Right renal cortex interstitium (tissue), 3 donors: Measurements from ENCODE around the gene C1QTNF12. TPM values are rescaled to one million over a fixed set of nuclear protein-coding genes. Genes with fewer than 3 reads are reported as not detected.
A peak's percentile ranks its signal among the peaks of the same experiment; 100 is the strongest.

ENCODE experiments used
- DNase-seq, 3 donors: peaks; one replicate each; pipeline ENCODE4 v3.0.0-alpha.2; 2013; ENCODE audit warnings: low read depth in 3 of 3, low spot score in 2 of 3
- polyA plus RNA-seq, 3 donors: library from polyadenylated mRNA; unstranded; fragments of 120-200 nt; gene quantifications; one replicate each; pipeline ENCODE4 v1.2.1, GENCODE V29; 2013; ENCODE audit not compliant: insufficient read length in 3 of 3

The C1QTNF12 gene
- polyA plus RNA-seq, 3 donors: 7.0 to 8.6 (median 7.4) TPM

DNA sequence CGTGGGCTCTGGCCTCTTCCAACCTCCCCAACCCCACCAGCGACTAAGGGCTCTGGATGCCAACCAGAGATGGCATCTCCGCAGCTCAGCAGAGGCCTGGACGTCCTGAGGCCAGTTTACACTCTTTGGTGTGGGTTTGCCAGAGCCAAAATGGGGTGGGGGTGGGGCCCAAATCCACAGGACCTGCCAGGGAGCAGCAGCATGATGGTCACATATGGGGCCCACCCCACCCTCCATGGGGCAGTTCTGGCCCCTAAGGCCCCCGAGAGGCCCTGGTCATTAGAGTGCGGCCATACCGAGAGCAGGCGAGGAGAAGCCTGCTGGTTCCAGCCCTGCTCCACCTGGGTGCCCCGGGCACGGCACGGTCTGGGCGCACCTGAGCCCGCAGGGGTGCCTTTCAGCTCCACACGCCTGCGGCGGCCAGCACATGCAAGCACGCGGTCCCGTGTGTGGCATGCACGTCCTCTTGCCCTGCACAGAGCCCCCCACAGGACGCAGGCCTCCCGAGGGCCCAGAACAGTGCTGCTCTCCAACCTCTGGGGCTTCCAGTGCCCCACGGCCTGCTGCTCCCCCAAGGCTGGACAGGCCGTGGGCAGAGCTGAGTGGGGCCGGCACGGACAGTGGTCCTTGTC lies 4.8 kb downstream of the C1QTNF12 start:
- no peak for DNase-seq

DNA sequence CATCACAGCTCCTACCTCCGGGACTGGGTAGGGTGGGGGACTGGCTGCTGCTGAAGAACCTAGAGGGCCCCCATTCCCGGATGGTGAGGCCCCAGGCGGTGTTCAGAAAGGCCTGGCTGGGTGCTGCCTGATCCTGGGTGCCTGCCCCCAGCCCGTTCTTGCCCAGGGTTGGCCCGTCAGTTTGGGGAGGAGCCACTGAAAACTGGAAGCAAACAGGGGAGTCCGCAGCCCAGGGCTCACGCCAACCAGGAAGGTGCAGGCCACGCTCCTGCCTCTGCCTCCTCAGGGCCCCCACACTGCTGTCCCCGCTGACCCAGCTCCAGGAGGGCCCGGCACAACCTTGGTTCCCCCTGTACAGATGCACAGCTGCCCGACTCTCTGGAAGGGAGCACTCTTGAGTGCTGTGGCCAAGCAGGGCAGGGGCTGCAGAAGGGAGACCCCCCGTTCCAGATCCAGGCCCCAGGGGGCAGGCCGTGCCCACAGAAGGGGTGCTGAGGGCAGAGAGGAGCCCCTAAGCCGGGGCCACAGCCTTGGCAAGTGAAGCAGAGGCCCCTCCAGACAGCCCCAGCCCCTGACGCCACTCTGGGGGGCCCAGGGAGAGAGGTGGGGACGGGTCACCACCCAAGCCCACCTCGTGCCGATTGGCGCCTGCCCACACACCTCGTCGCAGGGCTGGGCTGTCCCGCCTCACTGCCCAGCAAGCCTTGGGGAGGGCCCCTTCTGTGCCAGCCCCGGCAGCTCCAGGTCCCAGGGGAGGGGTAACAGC lies 5.5 kb downstream of the C1QTNF12 start:
- DNase-seq: no peak

DNA sequence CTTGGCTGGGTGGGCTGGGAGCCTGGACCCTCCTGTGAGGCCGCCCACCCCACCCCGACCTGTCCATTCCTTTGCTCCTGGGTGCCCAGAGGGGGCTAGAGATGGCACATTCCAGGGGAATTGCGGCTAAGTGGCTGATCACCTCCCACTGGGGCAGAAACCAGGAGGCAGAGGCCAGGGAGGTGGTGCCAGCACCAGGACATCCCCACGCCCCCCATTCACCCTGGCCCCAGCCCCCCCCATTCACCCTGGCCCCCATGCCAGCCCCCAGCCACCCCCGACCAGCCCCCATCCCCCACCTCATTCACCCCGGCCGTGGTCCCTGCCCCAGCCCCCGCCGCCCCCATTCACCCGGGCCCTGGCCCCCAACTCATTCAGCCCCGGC lies 6.2 kb downstream of the C1QTNF12 start:
- no peak for DNase-seq

DNA sequence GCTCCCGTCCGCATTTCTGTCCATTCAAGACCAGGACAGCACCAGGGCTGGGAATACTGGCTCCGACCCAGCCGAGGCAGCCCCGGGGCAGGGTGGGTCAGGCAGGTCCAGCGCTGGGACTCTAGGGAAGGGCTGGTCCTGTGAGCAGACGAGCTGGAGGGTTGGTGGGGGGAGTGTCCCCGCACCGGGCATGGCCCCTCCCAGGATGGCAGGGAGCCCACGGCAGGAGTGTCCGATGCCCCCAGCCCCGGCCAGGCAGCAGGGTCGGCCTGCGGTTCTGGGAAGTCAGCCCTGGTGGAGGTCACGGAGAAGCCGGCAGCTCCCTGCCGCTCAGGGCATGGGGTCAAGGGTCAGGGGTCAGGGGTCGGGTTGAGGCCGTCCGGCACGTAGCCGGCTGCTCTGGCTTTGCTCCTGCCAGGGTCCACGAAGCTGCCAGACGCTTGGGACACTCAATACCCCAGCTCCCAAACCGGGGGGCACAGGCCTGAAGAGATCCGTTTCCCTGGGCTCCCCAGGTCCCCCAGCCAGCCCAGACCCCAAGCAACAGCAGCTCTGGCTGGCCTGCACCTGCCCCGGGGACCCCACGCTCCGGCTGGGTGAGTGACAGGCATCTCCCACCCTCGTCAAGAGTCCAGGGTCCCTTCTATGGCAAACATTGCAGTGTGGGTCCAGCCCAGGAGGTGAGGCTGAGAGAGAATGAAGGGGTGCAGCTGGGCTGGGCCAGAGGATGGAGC lies 6.7 kb downstream of the C1QTNF12 start:
- DNase-seq: no peak

DNA sequence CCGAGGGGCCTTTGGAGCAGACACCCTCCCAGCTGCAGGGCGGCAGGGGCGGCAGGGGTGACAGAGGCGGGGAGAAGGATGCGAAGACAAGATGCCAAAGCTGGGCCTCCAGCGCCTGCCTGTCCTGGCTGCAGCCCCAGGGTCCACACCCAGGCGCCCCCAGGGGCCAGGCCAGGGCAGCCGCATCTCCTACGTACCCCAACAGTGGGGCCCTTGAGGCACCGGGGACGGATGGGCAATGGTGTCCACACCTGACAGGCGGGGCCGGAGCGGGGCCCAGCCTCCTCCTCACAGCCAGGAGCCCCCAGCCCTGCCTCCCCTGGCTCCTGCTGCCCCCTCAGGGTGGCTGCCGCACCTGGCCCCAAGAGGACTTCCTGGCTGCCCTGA lies 7.3 kb downstream of the C1QTNF12 start:
- DNase-seq: no peak

DNA sequence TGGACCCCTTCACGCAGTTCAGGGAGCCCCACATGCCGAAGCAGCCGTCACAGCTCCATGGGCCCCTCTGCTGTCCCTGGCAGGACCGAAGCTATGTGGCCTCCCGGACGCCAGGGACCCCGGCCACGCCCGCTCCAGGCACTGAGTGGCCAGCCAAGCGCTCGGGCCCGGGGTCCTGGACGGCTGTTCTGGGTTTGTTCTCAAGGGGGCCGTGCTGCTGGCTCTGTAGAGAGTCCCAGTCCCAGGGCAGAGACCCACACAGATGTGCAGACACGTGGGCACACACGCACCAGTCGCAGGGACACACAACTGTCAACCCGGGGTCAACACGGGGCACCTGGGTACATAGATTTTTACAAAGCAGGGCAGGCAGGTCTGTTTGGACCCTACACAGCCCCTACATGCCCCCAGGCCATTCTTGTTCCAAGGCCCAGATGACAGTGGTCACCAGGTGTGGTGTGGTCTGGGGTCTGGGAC lies 7.8 kb downstream of the C1QTNF12 start:
- DNase-seq: no peak

DNA sequence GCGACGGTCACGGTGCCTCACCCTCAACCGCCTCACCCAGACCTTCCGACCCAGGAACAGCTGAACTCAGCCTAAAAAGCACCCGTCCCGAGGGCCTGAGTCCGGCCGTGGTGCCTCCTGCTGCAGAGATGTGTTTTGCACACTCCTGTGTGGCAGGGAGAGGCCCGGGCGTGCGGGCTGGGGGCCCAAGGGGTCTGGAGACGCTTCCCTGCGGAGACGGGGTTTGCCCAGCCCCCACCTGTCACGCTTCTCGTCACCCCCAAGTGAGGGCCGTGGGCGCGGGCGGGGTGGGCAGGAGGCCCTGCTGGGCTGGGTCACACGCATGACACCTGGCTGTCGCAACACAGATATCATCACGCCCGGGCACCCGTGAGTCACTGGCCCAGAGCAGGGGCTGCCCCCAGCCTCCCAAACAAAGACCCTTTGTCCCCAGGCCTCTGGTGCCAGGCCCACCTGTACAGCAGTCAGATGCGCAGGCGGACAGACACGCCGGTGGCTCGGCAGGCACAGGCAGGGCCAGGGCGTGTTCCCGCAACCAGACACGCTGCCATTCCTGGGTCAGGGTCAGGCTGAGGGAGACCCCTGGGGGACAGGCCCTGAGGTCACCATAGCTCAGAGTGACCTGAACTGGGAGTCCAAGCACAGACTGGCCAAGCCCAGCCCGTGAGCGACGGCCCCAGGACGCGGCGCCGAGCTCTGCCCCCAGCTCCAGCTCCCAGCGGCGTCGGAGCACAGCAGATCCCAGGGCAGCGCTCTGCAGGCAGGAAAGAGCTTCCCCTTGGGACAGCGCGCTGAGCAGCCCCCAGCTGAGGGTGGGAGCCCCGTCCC lies 8.4 kb downstream of the C1QTNF12 start:
- no peak for DNase-seq

DNA sequence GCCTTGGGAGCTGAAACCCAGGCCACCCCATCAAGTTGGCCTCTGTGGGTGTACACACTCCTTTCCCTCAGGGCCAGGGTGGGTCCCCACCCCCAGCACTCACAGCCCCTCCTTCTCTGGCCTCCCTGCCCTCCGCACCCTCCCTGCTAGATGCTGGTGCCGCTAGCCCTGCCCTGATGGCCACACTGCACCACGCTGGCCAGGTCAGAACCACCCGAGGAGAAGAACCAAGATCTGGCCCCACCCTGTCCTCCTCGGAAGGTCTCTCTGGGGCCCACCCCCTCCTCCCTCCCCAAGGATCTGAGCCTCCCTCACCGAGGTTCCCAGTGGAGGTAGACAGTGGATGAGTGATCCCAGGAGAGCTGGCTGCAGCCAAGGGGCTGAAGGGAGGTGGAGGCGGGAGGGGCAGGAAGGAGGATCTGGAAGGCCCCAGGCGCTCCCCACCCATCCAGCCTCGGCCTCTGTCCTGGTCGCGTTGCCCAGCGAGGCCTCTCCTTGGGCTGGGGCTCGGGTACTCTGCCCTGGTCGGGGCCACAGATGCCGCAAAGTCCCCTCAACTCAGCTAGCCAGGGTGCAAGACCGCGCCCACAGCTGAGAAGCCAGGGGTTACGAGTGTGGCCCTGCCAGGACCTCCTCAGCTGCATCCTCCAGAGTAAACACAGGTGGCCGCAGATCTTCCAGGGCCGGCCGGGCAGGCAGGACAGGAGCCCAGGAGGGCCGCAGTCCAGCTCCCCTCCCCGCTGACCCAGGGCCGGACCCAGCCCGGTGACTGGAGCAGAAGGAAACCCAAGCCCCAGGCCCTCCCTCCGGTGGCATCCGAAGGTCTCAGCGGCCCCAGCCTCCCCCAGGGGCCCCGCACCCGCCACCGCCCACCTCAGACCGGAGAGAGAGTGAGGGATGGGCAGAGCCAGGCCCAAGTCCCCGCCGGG lies 9.3 kb downstream of the C1QTNF12 start:
- DNase-seq: no peak

DNA sequence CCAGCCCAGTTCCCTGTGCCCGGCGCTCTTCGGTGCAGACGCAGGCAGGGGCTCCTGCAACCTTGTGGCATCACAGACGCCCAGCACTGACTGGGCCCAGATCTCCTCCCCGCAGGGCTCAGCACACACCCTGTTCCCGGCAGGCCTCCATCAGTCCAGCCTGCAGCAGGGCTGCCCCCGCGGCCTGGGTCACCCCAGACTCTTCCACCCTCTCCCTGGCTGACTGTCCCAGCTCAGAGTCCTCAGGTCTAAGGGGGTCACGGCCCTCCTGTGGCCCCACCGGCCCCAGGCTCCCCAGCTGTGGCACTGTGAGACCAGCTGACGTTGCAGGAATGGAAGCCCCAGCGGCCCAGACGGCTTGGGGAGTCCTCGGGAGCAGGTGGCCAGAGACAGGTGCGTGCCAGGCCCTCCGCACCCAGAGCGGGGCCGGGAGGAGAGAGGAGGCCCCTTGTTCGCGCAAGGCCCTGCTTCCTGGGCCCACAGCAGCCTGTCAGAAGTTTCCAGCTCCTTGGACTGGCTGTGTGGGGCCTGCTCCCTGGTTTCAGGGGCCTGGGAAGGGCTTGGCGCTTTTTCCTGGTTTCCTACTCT lies 10.3 kb downstream of the C1QTNF12 start:
- DNase-seq: no peak

DNA sequence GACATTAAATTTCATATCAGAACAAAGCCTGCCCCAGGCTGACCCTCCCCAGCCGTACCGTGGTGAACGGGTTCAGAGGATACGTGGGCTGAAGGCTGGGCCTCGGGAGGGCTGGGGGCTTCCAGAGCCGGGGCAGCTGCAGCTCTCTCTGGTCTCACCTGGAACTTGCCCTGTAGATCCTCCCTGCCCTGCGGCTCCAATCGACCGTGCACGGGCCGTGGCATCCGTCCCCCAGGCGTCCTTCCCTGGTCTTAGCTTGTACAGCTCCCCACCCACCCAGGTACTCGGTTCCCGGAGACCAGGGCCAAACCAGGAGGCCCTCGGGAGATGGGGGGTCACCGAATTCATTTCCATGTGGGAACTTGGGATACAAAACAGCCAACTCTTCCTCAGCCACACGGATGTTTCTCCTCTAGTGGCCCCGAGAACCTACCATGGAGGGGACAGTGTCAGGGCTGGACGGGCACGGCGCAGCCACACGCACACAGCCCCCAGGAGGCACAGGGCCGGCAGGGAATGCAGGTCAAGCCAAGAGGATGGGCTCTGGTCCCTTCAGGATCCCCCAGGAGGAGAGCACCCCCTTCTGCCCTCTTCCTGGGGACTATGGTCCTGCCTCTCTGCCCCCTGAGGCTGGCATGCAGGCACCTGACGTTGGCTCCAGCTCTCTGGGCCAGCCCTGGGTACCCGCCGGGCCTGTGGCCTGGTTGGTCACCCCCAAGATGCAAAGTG lies 11.3 kb downstream of the C1QTNF12 start:
- no peak for DNase-seq

DNA sequence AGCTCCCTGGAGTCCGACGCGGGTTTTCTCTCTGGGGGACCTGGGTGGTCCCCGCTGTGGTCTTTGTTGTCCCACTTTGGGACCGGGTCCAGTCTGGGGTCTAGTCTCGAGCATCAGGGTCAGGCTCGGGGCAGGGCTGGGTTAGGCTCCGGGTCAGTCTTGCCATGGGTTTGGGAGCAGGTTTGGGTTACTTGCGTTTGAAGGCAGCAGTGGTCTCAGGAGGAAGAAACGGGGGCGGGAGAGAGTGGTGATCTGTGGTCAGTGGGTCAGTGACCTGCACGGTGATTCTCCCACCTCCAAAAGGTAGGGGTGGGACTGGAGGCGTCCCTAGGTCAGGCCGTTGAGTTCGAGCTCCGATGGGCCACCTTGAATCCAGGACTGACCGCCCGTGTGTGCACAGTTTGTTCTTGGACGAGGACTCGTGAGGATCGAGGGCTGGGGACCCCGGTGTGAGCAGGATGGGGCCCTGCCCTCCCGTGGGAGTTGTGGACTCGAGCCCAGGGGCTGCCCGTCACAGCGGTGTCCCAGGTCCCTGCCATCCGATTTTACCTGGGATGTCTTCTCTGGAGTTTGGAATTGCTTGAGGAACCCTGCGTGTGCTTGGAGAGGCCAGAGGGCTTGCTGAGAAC lies 12.2 kb downstream of the C1QTNF12 start:
- no peak for DNase-seq

DNA sequence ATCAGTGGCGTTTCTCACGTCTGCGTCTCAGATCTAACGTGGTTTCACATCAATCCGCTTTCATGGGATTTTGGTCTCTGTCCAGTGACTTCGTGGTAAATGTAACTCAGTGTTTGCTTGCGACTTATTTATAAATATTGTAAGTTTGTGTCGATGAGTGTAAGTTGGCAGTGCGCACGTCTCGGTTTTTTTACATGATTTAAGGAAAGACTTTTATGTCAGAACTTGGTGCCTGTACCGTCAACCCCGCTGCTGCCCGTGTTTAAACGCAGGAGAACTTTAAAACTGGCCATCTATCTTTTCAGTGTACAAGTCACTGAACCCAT lies 13.0 kb downstream of the C1QTNF12 start:
- DNase-seq: no peak

DNA sequence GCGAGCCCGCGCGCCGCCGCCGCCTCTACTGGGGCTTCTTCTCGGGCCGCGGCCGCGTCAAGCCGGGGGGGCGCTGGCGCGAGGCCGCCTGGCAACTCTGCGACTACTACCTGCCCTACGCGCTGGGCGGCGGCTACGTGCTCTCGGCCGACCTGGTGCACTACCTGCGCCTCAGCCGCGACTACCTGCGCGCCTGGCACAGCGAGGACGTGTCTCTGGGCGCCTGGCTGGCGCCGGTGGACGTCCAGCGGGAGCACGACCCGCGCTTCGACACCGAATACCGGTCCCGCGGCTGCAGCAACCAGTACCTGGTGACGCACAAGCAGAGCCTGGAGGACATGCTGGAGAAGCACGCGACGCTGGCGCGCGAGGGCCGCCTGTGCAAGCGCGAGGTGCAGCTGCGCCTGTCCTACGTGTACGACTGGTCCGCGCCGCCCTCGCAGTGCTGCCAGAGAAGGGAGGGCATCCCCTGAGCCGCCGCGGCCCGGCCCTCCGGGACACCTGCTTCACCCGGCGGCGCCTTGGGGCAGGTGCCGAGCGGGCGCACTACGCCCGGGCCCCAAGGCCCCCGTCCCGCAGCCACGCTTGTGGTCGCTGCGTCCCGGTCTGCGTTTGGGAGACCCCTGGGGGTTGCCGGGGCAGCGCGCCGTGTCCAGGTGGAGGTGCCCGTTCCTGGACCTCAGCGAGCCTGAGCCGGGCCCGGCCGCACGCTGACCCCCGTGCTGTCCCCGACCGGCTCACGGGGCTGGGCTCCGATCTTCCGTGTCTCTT lies 13.5 kb downstream of the C1QTNF12 start:
- no peak for DNase-seq

DNA sequence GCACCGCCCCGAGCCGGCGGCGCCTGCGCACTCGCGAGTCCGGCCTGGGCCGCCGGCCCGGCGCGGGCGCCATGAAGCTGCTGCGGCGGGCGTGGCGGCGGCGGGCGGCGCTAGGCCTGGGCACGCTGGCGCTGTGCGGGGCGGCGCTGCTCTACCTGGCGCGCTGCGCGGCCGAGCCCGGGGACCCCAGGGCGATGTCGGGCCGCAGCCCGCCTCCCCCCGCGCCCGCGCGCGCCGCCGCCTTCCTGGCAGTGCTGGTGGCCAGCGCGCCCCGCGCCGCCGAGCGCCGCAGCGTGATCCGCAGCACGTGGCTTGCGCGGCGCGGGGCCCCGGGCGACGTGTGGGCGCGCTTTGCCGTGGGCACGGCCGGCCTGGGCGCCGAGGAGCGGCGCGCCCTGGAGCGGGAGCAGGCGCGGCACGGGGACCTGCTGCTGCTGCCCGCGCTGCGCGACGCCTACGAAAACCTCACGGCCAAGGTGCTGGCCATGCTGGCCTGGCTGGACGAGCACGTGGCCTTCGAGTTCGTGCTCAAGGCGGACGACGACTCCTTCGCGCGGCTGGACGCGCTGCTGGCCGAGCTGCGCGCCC lies 14.2 kb downstream of the C1QTNF12 start, which contains the start of gene B3GALT6:
Gene B3GALT6 (plus strand): TSS at position 30 of the 588 bp plus-strand sequence. CDS start 42 bp downstream, at position 72.
- DNase-seq: no peak

DNA sequence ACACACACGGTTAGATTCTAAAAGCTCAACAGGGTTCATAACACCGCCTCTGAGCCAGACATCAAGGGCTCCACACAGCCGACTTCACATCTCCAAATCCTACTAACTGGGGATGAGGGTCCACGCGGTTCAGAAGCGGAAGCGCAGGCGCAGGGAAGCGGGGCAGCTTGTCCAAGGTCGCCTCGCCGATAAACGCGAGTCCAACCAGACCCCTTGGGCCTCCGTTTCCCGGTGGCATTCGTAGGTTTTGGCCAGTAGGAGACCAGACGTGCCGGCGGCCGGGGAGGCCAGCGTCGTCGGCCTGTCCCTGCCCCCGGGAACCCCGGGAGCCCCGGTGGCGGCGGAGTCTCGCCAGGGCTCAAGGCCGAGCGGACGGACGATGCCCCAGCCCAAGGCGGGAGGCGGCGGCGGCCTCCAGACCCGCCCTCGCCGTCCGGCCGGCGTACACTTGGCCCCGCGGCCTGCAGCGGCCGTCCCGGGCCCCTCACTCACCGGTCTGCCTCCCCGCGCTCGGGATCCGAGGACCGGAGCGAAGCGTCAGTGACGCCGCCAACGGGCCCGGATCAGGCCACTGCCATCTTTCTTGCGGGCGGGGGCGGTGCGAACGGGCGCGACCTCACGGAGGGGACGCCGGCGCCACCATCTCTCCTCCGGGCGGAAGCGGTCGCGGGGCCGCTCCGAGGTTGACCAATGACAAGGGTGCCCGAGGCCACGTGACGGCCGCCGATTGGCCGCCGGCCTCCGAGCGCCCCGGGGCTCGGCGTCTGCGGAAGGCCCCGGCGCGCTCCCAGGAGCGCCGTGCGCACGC lies 14.9 kb downstream of the C1QTNF12 start, which contains the start of gene SDF4:
Gene SDF4 (minus strand): TSS at position 602 of the 808 bp plus-strand sequence. CDS start 3,229 bp downstream, outside the sequence.
- peak; percentile 85 to 92 (median 90) for DNase-seq
